Smooth muscle cell (in vitro differentiated cells): Measurements from ENCODE around the gene OR2T12. TPM values are rescaled to one million over a fixed set of nuclear protein-coding genes. Genes with fewer than 3 reads are reported as not detected.

Source experiments
- polyA plus RNA-seq: library from polyadenylated mRNA; unstranded; fragments of >200 nt; fragmentation: Nextera tagmentation; extraction: Ambion mirVana; gene quantifications from 2 replicates; pipeline ENCODE4 v1.2.1, GENCODE V29; 2016
- total RNA-seq: library from RNA; depleted of rRNA; stranded (reverse); fragments of >200 nt; gene quantifications from 2 replicates; pipeline ENCODE4 v1.2.3, GENCODE V29; 2014

OR2T12 gene
- total and polyA plus RNA-seq, 2 experiments from 2014 or later, result not detected

Other genes starting within 250 kb of the OR2T12 start
- gene OR2L13, start 208.2 kb downstream of the OR2T12 start, total RNA-seq, result not detected in 2 replicates
- not detected in 2 replicates for gene OR2L13, start 208.2 kb downstream of the OR2T12 start, polyA plus RNA-seq
- gene OR2M5, start 158.3 kb downstream of the OR2T12 start, total RNA-seq, result not detected in 2 replicates
- gene OR2M5, start 158.3 kb downstream of the OR2T12 start, polyA plus RNA-seq, result not detected in 2 replicates
- not detected in 2 replicates for gene OR2M2, start 128.6 kb downstream of the OR2T12 start, total RNA-seq
- not detected in 2 replicates for gene OR2M2, start 128.6 kb downstream of the OR2T12 start, polyA plus RNA-seq
- not detected in 2 replicates for gene OR2M3, start 106.2 kb downstream of the OR2T12 start, total RNA-seq
- gene OR2M3, start 106.2 kb downstream of the OR2T12 start, polyA plus RNA-seq, result not detected in 2 replicates
- gene OR2M4, start 72.0 kb downstream of the OR2T12 start, total RNA-seq, result not detected in 2 replicates
- gene OR2M4, start 72.0 kb downstream of the OR2T12 start, polyA plus RNA-seq, result not detected in 2 replicates
- gene OR2T33, start 25.4 kb downstream of the OR2T12 start, total RNA-seq, result not detected in 2 replicates
- gene OR2T33, start 25.4 kb downstream of the OR2T12 start, polyA plus RNA-seq, result not detected in 2 replicates
- not detected in 2 replicates for gene OR2M7, start 21.1 kb upstream of the OR2T12 start, total RNA-seq
- not detected in 2 replicates for gene OR2M7, start 21.1 kb upstream of the OR2T12 start, polyA plus RNA-seq
- not detected in 2 replicates for gene OR14C36, start 45.4 kb upstream of the OR2T12 start, total RNA-seq
- not detected in 2 replicates for gene OR14C36, start 45.4 kb upstream of the OR2T12 start, polyA plus RNA-seq
- not detected in 2 replicates for gene OR2T4, start 58.2 kb upstream of the OR2T12 start, total RNA-seq
- not detected in 2 replicates for gene OR2T4, start 58.2 kb upstream of the OR2T12 start, polyA plus RNA-seq
- not detected in 2 replicates for gene OR2T6, start 72.3 kb upstream of the OR2T12 start, total RNA-seq
- gene OR2T6, start 72.3 kb upstream of the OR2T12 start, polyA plus RNA-seq, result not detected in 2 replicates
- gene OR2T1, start 99.6 kb upstream of the OR2T12 start, total RNA-seq, result not detected in 2 replicates
- not detected in 2 replicates for gene OR2T1, start 99.6 kb upstream of the OR2T12 start, polyA plus RNA-seq
- gene OR2T2, start 142.2 kb upstream of the OR2T12 start, total RNA-seq, result not detected in 2 replicates
- not detected in 2 replicates for gene OR2T2, start 142.2 kb upstream of the OR2T12 start, polyA plus RNA-seq
- gene OR2T3, start 169.9 kb upstream of the OR2T12 start, total RNA-seq, result not detected in 2 replicates
- not detected in 2 replicates for gene OR2T3, start 169.9 kb upstream of the OR2T12 start, polyA plus RNA-seq
- gene OR2T5, start 185.2 kb upstream of the OR2T12 start, total RNA-seq, result 0.04 TPM in 1 of 2 replicates, not detected in the other
- gene OR2T5, start 185.2 kb upstream of the OR2T12 start, polyA plus RNA-seq, result not detected in 2 replicates
- gene OR2G6, start 204.6 kb upstream of the OR2T12 start, total RNA-seq, result not detected in 2 replicates
- not detected in 2 replicates for gene OR2G6, start 204.6 kb upstream of the OR2T12 start, polyA plus RNA-seq